GM12873 (cell line): ENCODE data around the gene SPEF1.

Experiments
- CTCF ChIP-seq: IDR thresholded peaks from 2 replicates; pipeline ENCODE4 v1.5.1; 2012; ENCODE audit warnings: low read depth, mild to moderate bottlenecking, moderate library complexity, low read length, control low read depth; ENCODE audit not compliant: insufficient read depth; ENCODE audit errors: missing control alignments

Gene SPEF1

GRCh38 chr20:3784216-3784853 is 3.1 kb upstream of the SPEF1 start:
- TF ChIP-seq CTCF: no peak

GRCh38 chr20:3783511-3784195 is 2.4 kb upstream of the SPEF1 start:
- no peak for TF ChIP-seq CTCF

GRCh38 chr20:3783068-3783489 is 1.8 kb upstream of the SPEF1 start:
- no peak for TF ChIP-seq CTCF

GRCh38 chr20:3782597-3782996 is 1.3 kb upstream of the SPEF1 start:
- TF ChIP-seq CTCF: no peak

- TF ChIP-seq CTCF: no peak
Measured at GRCh38 chr20:3778976-3779375, 2.3 kb downstream of the SPEF1 start.

GRCh38 chr20:3777716-3778629 is 3.3 kb downstream of the SPEF1 start:
- TF ChIP-seq CTCF: no peak

- no peak for TF ChIP-seq CTCF
Measured at GRCh38 chr20:3777381-3777715, 3.9 kb downstream of the SPEF1 start.
